Measurements from ENCODE around the gene SCARB1. TPM values are rescaled to one million over a fixed set of nuclear protein-coding genes. Genes with fewer than 3 reads are reported as not detected.

The SCARB1 gene
- polyA plus RNA-seq, 6 donors from 2014 or later = 4.1 to 20.8 (median 12.1) TPM

DNA sequence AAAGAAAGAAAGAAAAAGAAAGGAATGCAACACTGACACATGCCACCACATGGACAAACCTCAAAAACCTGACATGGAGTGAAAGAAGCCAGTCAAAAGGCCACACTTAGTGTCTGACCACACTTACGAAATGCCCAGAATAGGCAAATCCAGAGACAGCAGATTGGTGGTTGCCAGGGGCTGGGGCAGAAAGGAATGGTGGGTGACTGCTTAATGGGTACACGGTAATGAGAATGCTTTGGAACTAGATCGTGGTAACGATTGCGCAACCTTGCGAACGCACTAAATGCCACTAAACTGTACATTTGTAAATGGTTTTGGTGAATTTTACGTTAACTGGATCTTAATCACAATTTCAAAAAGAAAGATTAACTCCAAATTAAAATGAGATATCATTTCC, 39.5 kb downstream of the SCARB1 start:
- DNase-seq = no peak
- ATAC-seq (ENCODE audit: low read depth in 2 of 2) = no peak
- H3K36me3 Mint-ChIP-seq = no peaks in the 10 kb centered on the region
- H3K4me1 Mint-ChIP-seq = peaks cover 6 to 13% (median 10%) of the 10 kb centered on the region in 3 donors
- no peaks in the 10 kb centered on the region for H3K27me3 Mint-ChIP-seq
- peak overlapping the region in 2 of 6 donors; percentile 4 to 35 for H3K27ac Mint-ChIP-seq
- H3K9me3 Mint-ChIP-seq = peaks cover 0 to 2% (median 0%) of the 10 kb centered on the region in 7 donors
- no peak overlapping the region for H3K4me3 Mint-ChIP-seq

DNA sequence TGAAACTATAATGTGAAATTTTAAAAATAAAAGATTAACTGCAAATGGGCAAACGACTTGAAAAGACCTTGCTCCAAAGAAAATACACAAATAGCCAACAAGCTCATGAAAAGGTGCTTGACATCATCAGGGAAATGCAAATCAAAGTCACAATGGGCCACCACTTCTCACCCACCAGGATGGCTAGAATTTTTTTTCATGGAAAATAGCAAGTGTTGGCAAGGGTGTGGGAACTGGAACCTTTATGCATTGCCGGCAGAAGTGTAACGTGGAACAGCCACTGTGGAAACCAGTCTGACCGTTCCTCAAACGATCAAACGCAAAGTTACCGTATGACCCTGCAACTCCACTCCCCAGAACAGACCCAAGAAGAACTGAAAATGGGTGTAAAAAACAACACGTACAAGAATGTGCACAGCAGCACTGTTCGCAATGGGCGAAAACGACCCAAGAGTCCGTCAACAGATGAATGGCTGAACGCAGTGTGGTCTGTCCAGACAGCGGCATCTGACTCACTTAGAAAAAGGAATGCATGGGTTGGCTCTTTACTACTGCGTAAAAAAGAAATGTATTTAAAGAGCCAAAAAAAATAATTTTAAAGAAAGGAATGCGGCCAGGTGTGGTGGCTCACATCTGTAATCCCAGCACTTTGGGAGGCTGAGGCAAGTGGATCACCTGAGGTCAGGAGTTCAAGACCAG, 40.2 kb downstream of the SCARB1 start:
- DNase-seq (no peak), ATAC-seq (ENCODE audit: low read depth in 2 of 2) (no peak)
- no peaks in the 10 kb centered on the region for H3K9me3 Mint-ChIP-seq
- no peak overlapping the region for H3K4me3 Mint-ChIP-seq
- H3K4me1 Mint-ChIP-seq = peaks cover 6 to 11% (median 7%) of the 10 kb centered on the region in 3 donors
- H3K27me3 Mint-ChIP-seq = no peaks in the 10 kb centered on the region
- no peaks in the 10 kb centered on the region for H3K36me3 Mint-ChIP-seq
- no peak overlapping the region for H3K27ac Mint-ChIP-seq

DNA sequence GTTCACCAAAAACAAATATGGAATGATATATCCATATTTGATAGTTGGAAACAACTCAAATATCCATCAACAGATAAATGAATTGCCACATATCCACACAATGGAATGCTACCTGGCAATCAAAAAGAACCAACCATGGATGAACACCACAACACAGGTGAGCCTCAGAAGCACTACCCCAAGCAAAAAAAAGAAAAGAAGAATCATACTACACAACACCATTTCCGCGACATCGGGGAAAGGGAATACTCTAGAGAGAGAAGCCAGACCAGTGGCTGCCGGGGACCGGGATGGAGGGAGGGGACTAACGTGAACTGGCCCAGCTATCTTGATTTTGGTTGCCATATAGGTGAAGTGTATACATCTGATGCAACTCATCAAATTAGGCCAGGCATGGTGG, 41.4 kb downstream of the SCARB1 start:
- no peak overlapping the region for H3K4me3 Mint-ChIP-seq
- no peaks in the 10 kb centered on the region for H3K36me3 Mint-ChIP-seq
- H3K27ac Mint-ChIP-seq = peak overlapping the region in 1 of 6 donors; percentile 36
- H3K27me3 Mint-ChIP-seq = no peaks in the 10 kb centered on the region
- no peak for DNase-seq
- no peaks in the 10 kb centered on the region for H3K9me3 Mint-ChIP-seq
- ATAC-seq (ENCODE audit: low read depth in 2 of 2) = no peak
- H3K4me1 Mint-ChIP-seq = peaks cover 0 to 8% (median 0%) of the 10 kb centered on the region in 3 donors

DNA sequence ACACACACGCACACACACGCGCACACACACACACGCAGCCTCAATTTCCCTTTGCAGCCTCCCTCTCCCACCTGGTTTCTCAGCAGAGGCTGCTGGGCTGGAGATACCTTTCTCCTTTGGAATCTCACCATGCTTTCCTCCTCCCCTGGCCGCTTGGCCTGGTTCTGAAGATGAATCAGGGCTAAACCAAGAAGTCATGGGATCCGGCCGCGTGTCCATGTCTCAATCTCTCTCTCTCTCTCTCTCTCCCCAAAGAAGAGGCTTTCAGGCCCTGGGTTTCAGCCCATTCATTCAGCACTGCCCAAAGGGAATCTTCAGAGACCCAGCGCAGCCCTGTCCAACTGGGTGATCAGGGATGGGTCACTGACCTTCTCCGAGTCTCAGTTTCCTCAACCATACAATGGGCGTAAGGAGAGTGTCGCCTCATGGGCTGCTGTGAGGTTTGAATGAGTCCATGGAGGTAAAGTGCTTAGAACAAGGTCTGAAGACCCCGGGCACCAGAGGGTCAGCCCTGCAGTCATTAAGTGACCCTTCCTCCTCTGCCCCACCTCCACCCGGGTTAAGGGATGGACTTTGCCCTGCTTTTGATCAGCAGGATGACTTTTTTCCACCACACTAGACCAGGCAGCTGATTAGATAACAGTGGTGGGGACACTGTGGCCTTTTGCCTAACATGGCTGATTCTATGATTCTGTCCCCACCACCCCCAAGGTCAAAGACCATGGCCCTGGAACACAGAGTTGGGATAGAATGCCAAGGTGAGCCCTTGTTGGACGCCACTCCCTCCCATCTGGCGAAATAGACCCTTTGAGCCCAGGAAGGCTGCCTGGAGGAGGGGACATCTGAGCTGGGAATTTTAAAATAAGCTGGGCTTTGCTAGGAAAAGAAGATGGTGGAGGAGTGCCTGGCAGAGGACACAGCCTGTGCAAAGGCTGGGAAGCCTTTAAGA, 42.1 kb downstream of the SCARB1 start:
- H3K27ac Mint-ChIP-seq = peak overlapping the region in 3 of 6 donors; percentile 36 to 78 (median 54)
- DNase-seq = no peak
- no peaks in the 10 kb centered on the region for H3K36me3 Mint-ChIP-seq
- H3K4me1 Mint-ChIP-seq = peaks cover 0 to 8% (median 0%) of the 10 kb centered on the region in 3 donors
- no peaks in the 10 kb centered on the region for H3K9me3 Mint-ChIP-seq
- no peaks in the 10 kb centered on the region for H3K27me3 Mint-ChIP-seq
- H3K4me3 Mint-ChIP-seq = no peak overlapping the region
- no peak for ATAC-seq (ENCODE audit: low read depth in 2 of 2)

DNA sequence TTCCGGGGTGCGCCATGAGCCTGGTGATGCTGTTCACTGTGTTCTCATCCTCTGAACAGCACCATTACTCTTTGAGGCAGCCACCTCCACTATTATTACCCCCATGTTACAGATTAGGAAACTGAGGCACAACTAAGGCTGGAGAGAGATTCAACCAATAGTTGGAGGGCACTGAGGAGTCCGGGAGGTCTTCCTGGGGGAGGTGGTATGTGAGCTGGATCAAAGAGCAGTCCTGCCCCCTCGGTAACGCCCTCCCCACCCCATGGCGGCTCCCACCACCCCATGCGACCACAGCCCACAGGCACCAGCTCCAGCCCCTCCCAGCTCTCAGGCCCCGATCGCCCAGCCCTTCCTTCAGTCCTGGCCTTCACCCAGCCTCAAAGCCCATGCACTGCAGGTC, 43.5 kb downstream of the SCARB1 start:
- Mint-ChIP-seq H3K4me3 (no peak overlapping the region), H3K27ac (no peak overlapping the region), H3K4me1 (peaks cover 0 to 8% (median 0%) of the 10 kb centered on the region in 3 donors), H3K27me3 (no peaks in the 10 kb centered on the region), H3K9me3 (no peaks in the 10 kb centered on the region), H3K36me3 (peaks cover 0 to 7% of the 10 kb centered on the region in 2 donors)
- no peak for ATAC-seq (ENCODE audit: low read depth in 2 of 2)
- no peak for DNase-seq

DNA sequence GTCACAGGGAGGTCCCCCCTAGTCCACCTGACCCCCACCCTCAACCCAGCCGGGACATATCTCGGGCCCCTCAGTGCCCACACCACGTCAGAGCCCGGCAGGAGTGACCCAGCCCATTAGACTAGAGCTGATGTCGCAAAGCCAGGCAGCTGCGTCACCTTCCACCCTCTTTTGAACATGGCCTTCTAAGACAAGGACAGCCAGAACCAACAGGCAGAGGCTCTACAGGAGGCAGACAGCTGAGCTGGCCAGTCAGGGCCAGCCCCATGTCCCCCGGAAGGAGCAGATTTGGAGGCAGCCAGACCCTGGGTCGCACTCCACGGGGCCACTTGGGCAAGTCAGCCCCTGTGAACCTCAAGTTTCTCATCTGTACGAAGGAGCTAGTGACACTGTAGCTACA, 44.1 kb downstream of the SCARB1 start:
- no peaks in the 10 kb centered on the region for H3K27me3 Mint-ChIP-seq
- ATAC-seq (ENCODE audit: low read depth in 2 of 2) (no peak), DNase-seq (no peak)
- no peak overlapping the region for H3K27ac Mint-ChIP-seq
- H3K36me3 Mint-ChIP-seq = peaks cover 0 to 7% of the 10 kb centered on the region in 2 donors
- no peaks in the 10 kb centered on the region for H3K9me3 Mint-ChIP-seq
- peaks cover 0 to 8% (median 0%) of the 10 kb centered on the region in 3 donors for H3K4me1 Mint-ChIP-seq
- H3K4me3 Mint-ChIP-seq = no peak overlapping the region

DNA sequence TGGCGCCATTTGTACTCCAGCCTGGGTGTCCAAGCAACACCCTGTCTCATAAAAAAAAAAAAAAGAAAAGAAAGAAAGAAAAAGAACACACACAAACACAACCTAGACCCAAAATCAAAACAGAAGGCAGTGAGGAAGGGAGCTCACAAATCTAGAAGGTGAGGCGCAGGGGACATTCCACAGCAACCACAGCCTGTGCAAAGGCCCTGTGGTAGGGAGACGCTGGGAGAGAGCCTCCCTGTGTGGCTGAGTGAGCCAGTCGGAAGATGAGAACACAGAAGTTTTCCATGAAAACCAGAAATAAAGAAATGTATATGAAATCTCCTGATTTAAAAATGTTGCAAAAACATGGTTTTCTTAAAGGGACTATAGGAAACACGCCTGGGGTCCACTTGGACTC, 44.6 kb downstream of the SCARB1 start:
- Mint-ChIP-seq H3K4me3 (no peak overlapping the region), H3K9me3 (no peaks in the 10 kb centered on the region), H3K27ac (peak overlapping the region in 1 of 6 donors; percentile 69), H3K36me3 (peaks cover 0 to 8% of the 10 kb centered on the region in 2 donors), H3K27me3 (no peaks in the 10 kb centered on the region), H3K4me1 (peaks cover 0 to 8% (median 0%) of the 10 kb centered on the region in 3 donors)
- no peak for DNase-seq
- no peak for ATAC-seq (ENCODE audit: low read depth in 2 of 2)

DNA sequence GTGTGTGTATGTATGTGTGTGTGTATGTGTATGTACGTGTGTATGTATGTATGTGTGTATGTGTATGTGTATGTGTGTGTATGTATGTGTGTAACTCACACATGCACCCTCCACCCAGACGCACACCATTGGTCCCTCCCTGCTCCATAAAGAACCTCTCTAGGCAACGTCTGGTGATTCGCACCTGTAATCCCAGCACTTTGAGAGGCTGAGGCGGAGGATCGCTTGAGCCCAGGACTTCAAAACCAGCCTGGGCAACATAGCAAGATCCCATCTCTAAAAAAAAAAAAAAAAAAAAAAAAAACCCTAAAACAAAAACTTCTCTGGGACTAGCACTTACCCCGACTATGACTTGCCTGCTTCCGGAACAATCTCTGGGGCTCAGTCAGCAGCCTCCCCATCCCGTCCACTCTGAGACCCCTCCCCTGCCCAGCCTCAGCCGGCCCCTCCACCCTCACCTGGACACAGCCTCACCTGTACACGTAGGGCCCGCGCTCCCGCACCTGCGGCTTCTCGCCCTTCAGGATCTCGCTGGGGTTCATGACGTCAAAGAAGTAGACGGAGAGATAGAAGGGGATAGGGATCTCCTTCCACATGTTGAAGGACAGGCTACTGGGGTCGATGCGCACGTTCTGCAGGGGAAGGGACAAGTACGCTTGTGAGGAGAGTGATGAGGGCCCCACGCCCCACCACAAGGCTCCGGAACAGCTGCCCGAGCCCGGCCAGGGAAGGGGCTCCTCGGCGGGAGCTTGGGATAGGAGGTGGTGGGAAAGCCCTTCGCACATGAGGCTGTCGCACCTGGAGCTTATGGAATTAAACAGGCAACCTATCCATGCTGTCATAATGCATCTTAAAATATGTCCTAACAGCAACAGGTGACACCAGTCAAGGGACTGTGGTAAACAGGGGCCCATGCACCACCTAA, 46.3 kb downstream of the SCARB1 start:
- Mint-ChIP-seq H3K36me3 (peaks cover 12 to 18% of the 10 kb centered on the region in 2 donors), H3K4me3 (no peak overlapping the region)

DNA sequence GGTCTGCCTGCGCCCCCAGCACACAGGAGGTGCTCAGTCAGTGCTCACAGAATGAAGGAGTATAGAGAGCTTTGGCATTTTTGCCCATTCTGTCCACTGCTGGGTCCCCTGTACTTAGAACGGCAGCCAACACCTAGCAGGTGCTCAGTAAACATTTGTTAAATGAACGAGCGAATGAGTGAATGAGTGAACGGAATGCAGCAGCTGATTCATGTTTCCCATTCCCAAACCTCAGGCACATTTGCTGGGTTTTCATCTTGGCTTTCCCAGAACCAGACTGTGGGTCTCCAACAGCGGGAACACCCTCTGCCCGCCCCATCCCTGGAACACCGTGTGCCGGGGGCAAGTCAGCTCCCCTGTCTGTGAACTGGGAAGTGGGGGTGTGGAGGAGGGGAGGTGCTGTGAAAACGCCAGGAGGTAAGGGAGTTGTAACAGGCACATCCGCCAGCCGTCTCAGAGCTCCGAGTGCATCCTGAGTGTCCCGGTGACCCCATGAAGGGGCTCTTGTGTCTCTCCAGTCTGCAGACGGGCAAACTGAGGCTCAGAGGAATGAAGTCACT, 47.3 kb downstream of the SCARB1 start:
- Mint-ChIP-seq H3K4me1 (peaks cover 0 to 3% (median 0%) of the 10 kb centered on the region in 3 donors), H3K36me3 (peaks cover 12 to 18% of the 10 kb centered on the region in 2 donors), H3K4me3 (no peak overlapping the region), H3K27me3 (no peaks in the 10 kb centered on the region), H3K9me3 (peaks cover 0 to 3% (median 0%) of the 10 kb centered on the region in 7 donors), H3K27ac (peak overlapping the region in 1 of 6 donors; percentile 78)
- no peak for ATAC-seq (ENCODE audit: low read depth in 2 of 2)
- DNase-seq = no peak

More for the DNA sequence above, 46.3 kb downstream of the SCARB1 start:
- no peak for DNase-seq
- Mint-ChIP-seq H3K4me1 (peaks cover 0 to 8% (median 0%) of the 10 kb centered on the region in 3 donors), H3K27me3 (no peaks in the 10 kb centered on the region), H3K27ac (peak overlapping the region in 1 of 6 donors; percentile 67), H3K9me3 (peaks cover 0 to 3% (median 0%) of the 10 kb centered on the region in 7 donors)
- no peak for ATAC-seq (ENCODE audit: low read depth in 2 of 2)

DNA sequence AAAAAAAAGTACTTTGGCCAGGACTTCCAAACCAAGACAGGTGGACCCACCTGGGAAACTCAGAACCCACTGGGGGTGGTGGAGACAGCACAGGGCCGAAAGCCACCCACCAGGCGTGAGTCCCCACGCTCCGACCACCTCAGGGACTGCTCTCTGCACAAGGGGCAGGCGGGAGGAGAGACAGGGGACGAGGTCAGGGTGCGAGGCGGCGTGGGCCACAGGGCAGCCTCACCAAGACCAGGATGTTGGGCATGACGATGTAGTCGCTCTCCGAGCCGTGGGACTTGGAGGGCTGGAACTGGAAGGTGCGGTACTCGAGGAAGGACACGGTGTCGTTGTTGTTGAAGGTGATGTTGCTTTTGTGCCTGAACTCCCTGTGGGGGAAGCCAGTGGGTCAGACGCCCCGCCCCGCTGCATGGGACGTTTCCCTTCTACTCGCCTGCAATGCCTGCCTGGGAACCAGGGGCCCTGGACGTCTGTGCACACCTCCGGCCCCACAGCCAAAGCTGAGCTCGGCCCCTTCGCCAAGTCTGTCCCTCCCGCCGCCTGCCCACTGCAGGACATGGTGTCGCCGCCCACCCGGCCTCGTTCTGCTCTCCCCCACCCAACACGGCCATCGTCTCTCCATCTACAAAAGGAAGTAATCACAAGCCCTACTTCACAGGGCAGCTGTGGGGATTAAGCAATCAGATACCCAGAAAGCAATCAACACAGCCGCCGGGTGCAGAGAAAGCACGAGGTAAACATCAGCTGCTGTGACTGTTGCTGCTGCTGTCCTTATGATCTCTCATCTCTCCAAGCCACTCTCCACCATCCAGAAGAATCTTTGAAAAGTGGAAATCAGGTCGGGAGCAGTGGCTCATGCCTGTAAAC, 48.7 kb downstream of the SCARB1 start:
- Mint-ChIP-seq H3K4me3 (peak overlapping the region in 1 of 8 donors; percentile 37), H3K36me3 (peaks cover 12 to 18% of the 10 kb centered on the region in 2 donors), H3K9me3 (peaks cover 0 to 3% (median 0%) of the 10 kb centered on the region in 7 donors), H3K4me1 (no peaks in the 10 kb centered on the region), H3K27ac (no peak overlapping the region), H3K27me3 (no peaks in the 10 kb centered on the region)
- DNase-seq (no peak), ATAC-seq (ENCODE audit: low read depth in 2 of 2) (no peak)

DNA sequence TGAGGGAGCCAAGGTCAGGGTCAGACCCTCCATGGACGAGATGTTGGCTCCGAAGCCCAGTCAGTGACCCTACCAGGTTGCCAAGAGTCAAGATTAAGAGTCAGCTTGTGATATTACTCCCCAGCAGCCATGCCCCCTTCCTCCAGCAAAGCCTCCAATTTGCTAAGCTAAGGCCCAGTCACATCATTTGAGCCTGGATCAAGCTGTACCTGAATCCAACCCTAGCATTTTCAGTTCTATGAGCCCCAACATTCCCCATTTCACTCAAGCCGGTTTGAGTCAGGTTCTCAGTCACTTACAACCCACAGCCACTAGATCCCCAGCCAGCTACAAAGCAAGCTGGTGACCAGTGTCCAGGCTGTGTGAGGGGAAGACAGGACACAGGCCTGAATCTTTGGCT, 49.9 kb downstream of the SCARB1 start:
- Mint-ChIP-seq H3K4me3 (no peak overlapping the region), H3K27ac (no peak overlapping the region), H3K36me3 (peaks cover 12 to 18% of the 10 kb centered on the region in 2 donors), H3K27me3 (no peaks in the 10 kb centered on the region), H3K4me1 (no peaks in the 10 kb centered on the region), H3K9me3 (peaks cover 0 to 3% (median 0%) of the 10 kb centered on the region in 7 donors)
- DNase-seq (no peak), ATAC-seq (ENCODE audit: low read depth in 2 of 2) (no peak)

DNA sequence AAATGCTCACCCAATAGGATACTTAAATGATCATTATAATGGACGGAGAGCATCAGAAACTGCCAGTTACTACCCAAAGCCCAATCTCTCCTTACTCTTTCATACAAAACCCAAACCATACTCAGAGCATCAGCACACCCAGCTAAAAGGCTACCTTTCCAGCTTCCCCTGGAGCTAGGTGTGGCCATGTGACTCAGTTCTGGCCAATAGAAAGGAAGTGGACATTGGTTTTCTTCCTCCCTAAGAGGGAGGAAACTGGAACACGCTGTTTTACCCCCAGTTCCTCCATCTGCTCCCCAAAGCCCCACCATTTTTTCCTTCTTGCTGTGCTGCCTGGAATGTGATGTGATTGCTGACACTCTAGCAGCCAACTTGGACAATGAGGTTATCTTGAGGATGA, 50.7 kb downstream of the SCARB1 start:
- no peak for DNase-seq
- Mint-ChIP-seq H3K27me3 (no peaks in the 10 kb centered on the region), H3K9me3 (peaks cover 0 to 3% (median 0%) of the 10 kb centered on the region in 7 donors), H3K4me3 (no peak overlapping the region), H3K4me1 (no peaks in the 10 kb centered on the region), H3K27ac (no peak overlapping the region), H3K36me3 (peaks cover 12 to 18% of the 10 kb centered on the region in 2 donors)
- no peak for ATAC-seq (ENCODE audit: low read depth in 2 of 2)

All from naive B cell (primary cell).